ENCODE data around the gene THSD7B.

GRCh38 chr2:137156221-137156844, 391.0 kb downstream of the THSD7B start:
- TF ChIP-seq YY1 (IDR thresholded peaks at IDR 0.05; ENCODE audit: low read depth) (no peak), NFIC (IDR thresholded peaks at IDR 0.05) (no peak), USF1 (IDR thresholded peaks at IDR 0.05) (no peak), RAD21 (IDR thresholded peaks at IDR 0.05; ENCODE audit: low read depth) (no peak), MAX (IDR thresholded peaks at IDR 0.05) (no peak), EP300 (IDR thresholded peaks at IDR 0.05; ENCODE audit: borderline replicate concordance) (no peak), CREB1 (IDR thresholded peaks at IDR 0.05; ENCODE audit: low read depth) (no peak), ZBTB7A (IDR thresholded peaks at IDR 0.05; ENCODE audit: low read depth) (no peak), EGR1 (IDR thresholded peaks at IDR 0.05) (no peak), TCF12 (IDR thresholded peaks at IDR 0.05; ENCODE audit: low read depth) (no peak), REST (IDR thresholded peaks at IDR 0.05; ENCODE audit: low read depth) (no peak), TAF1 (IDR thresholded peaks at IDR 0.05; ENCODE audit: low read depth) (no peak), CEBPB (IDR thresholded peaks at IDR 0.05) (no peak)
